Subcutaneous abdominal adipose tissue (tissue), 5 donors: ENCODE results near the gene MOB1B.
A peak's percentile ranks its signal among the peaks of the same experiment; 100 is the strongest.

Experiments used
- H3K27ac ChIP-seq: one replicate; pipeline ENCODE4 v1.7.0; 2013; ENCODE audit warnings: low read depth, mild to moderate bottlenecking, inconsistent platforms, low read length, moderate library complexity
- H3K27me3 ChIP-seq, 5 donors: one replicate each; pipeline ENCODE4 v1.7.0; 2013; ENCODE audit warnings: low read length in 5 of 5, inconsistent platforms in 1 of 5; ENCODE audit not compliant: control insufficient read depth in 5 of 5, insufficient read depth in 4 of 5
- H3K36me3 ChIP-seq, 5 donors: one replicate each; pipeline ENCODE4 v1.7.0; 2013; ENCODE audit warnings: low read length in 5 of 5; ENCODE audit not compliant: control insufficient read depth in 5 of 5, insufficient read depth in 5 of 5
- H3K4me1 ChIP-seq, 5 donors: one replicate each; pipeline ENCODE4 v1.7.0; 2013; ENCODE audit warnings: low read length in 5 of 5, mild to moderate bottlenecking in 3 of 5, moderate library complexity in 1 of 5; ENCODE audit not compliant: control insufficient read depth in 5 of 5, insufficient read depth in 5 of 5
- H3K4me3 ChIP-seq, 5 donors: one replicate each; pipeline ENCODE4 v1.7.0; 2013; ENCODE audit warnings: low read length in 5 of 5, low read depth in 1 of 5
- H3K9ac ChIP-seq, 5 donors: one replicate each; pipeline ENCODE4 v1.7.0; 2013; ENCODE audit warnings: low read length in 5 of 5, mild to moderate bottlenecking in 4 of 5, moderate library complexity in 3 of 5
- H3K9me3 ChIP-seq, 5 donors: one replicate each; pipeline ENCODE4 v1.7.0; 2013; ENCODE audit warnings: low read length in 5 of 5; ENCODE audit not compliant: control insufficient read depth in 5 of 5
- donor health status: healthy.
- donor health status: healthy.
- donor health status: healthy.
- donor health status: healthy.
- donor health status: healthy.

The MOB1B gene

GRCh38 chr4:70901984-70902576 is at the start of gene MOB1B:
TSS of gene MOB1B (plus strand) at chr4:70902369. CDS start at chr4:70902537, 168 bp downstream.
- H3K4me1 ChIP-seq, result peaks cover 3 to 19% (median 17%) of the 10 kb centered on the region in 5 donors
- H3K27me3 ChIP-seq, result no peaks in the 10 kb centered on the region
- peak within 1 kb of the TSS; percentile 76 to 96 (median 90) for H3K4me3 ChIP-seq
- peak within 1 kb of the TSS; percentile 80 to 91 (median 83) for H3K9ac ChIP-seq
- H3K27ac ChIP-seq, result peak within 1 kb of the TSS; percentile 77
- H3K9me3 ChIP-seq, result no peaks in the 10 kb centered on the region
- peaks cover 2 to 4% (median 3%) of the 10 kb centered on the region in 5 donors for H3K36me3 ChIP-seq

GRCh38 chr4:70855464-70855863 is 46.7 kb upstream of the MOB1B start:
- H3K9me3 ChIP-seq, result no peaks in the 10 kb centered on the region
- no peak overlapping the region for H3K4me3 ChIP-seq
- no peak overlapping the region for H3K9ac ChIP-seq
- no peak overlapping the region for H3K27ac ChIP-seq
- no peaks in the 10 kb centered on the region for H3K36me3 ChIP-seq
- H3K4me1 ChIP-seq, result no peaks in the 10 kb centered on the region
- no peaks in the 10 kb centered on the region for H3K27me3 ChIP-seq

DNA sequence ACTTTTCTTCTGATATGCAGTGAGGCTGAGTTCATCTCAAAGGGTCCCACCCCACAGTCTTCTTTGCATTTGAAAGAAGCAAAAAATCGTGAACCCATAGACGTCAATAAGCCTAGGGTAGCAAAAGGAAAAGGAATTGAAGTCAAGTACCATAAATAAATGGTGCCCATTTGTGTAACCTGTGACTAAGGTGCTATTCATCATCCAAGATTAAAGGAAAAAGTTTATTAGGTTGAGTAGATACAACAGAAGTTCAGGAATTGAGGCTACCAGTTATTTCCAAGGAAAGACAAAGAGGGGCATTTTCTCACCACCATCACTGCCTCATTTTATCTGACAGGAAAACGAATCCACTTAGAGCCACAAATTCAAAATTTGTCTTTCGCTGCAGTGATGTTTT is 43.7 kb upstream of the MOB1B start:
- Histone ChIP-seq H3K4me3 (no peak overlapping the region), H3K9me3 (no peaks in the 10 kb centered on the region), H3K4me1 (no peaks in the 10 kb centered on the region), H3K36me3 (no peaks in the 10 kb centered on the region), H3K27ac (no peak overlapping the region), H3K27me3 (no peaks in the 10 kb centered on the region), H3K9ac (no peak overlapping the region)

- Histone ChIP-seq H3K4me3 (no peak overlapping the region), H3K9me3 (no peaks in the 10 kb centered on the region), H3K9ac (no peak overlapping the region), H3K27ac (no peak overlapping the region), H3K4me1 (no peaks in the 10 kb centered on the region), H3K36me3 (no peaks in the 10 kb centered on the region), H3K27me3 (no peaks in the 10 kb centered on the region)
Measured at GRCh38 chr4:70859066-70859465, 43.1 kb upstream of the MOB1B start.

DNA sequence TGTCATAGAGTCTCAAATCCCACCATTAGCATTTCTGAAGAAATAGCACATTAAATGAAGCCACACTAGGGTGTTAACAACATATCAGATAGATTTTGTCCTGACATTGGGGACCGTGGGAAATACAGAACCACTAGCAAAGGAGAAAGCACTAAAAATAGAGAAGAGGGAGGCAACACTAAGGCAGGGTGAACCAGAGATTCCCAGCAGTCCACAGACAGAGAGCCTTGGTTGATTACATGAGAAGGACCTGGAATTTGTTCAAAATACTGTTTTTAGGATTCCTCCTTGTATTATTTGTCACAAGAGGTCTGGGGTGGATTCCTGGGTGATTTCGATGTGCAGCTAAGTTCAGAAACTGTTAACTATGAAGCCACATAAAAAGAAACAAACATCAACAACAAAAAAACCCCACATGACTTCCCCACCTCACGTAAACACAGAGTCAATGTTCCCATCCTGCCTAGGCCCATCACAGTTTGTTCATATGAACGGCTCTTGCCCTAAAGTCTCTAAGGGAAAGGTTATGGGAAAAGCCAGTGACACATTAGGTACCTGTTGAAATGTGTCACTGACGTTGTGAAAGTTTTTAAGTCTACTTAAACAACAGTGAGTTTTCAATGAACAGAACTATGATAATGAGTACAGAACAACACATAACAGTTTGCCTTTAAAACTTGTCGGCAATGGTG is 38.9 kb upstream of the MOB1B start:
- no peak overlapping the region for H3K9ac ChIP-seq
- H3K36me3 ChIP-seq, result no peaks in the 10 kb centered on the region
- no peak overlapping the region for H3K4me3 ChIP-seq
- no peak overlapping the region for H3K27ac ChIP-seq
- no peaks in the 10 kb centered on the region for H3K9me3 ChIP-seq
- H3K4me1 ChIP-seq, result no peaks in the 10 kb centered on the region
- H3K27me3 ChIP-seq, result no peaks in the 10 kb centered on the region

DNA sequence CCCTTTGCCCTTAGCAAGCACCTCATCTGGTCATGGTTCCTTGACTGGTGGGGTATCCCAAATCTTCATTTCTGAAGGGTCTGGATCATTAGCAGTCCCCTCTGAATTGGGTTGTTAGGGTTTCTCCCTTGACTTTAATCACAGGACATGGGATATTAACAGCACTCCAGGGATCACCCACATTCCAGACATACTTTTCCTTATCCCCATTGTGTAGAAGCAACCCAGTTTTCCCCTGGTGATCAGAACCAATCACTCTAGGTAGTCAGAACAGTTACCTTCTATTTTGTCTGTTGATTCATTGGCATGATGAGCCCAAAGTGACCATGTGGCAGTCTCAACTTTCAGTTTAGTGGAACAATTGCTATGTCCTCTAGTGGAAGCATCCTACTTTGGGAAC is 33.4 kb upstream of the MOB1B start:
- no peak overlapping the region for H3K4me3 ChIP-seq
- H3K4me1 ChIP-seq, result no peaks in the 10 kb centered on the region
- no peak overlapping the region for H3K9ac ChIP-seq
- no peaks in the 10 kb centered on the region for H3K36me3 ChIP-seq
- no peaks in the 10 kb centered on the region for H3K27me3 ChIP-seq
- H3K27ac ChIP-seq, result no peak overlapping the region
- H3K9me3 ChIP-seq, result no peaks in the 10 kb centered on the region

DNA sequence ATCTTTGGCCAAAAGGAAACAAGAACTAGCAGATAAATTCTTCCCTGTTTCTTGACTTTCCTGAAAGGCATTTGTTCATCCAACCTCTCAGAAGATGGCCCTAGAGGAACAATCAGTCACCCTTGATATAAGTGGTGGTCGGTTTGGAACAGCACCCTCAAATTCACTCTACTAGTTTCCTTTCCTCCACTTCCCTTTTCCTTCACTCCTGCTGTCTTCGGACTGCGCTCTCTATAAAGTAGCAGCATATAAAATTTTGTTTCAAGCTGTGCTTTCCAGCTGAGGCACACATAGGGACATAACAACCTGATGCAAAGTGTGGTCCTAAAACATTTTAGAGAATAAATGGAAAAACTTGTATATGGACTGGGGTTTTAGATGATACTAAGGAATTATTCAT is 29.0 kb upstream of the MOB1B start:
- no peaks in the 10 kb centered on the region for H3K4me1 ChIP-seq
- no peaks in the 10 kb centered on the region for H3K9me3 ChIP-seq
- H3K27ac ChIP-seq, result no peak overlapping the region

DNA sequence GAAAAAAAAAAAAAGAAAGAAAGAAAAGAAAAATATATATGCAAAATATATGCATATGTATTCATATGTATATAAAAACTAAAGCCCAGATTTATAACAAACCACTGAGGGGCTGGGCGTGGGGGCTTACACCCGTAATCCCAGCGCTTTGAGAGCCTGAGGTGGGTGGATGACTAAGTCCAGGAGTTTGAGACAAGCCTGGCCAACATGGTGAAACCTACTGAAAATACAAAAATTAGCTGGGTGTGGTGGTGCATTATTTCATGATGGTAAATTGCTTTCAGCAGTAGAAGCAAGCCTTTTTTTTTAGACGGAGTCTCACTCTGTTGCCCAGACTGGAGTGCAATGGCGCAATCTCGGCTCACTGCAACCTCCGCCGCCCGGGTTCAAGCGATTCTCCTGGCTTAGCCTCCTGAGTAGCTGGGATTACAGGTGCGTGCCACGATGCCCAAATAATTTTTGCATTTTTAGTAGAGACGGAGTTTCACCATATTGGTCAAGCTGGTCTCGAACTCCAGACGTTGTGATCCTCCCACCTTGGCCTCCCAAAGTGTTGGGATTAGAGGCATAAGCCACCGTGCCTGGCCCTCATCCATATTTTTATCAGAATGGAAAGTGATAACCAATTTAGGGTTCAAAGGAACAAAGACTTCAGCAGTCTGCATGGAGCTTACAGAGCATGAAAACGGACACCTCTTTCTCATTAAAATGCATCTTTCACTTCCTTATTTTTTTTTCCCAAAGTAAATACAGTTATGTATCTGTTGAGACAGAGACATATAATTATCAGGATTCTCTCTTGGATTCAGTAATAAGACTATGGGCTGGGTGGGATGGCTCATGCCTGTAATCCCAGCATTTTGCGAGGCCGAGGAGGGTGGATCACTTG is 27.7 kb upstream of the MOB1B start:
- Histone ChIP-seq H3K9ac (no peak overlapping the region), H3K27me3 (no peaks in the 10 kb centered on the region), H3K4me1 (no peaks in the 10 kb centered on the region), H3K9me3 (no peaks in the 10 kb centered on the region), H3K27ac (no peak overlapping the region), H3K4me3 (no peak overlapping the region), H3K36me3 (no peaks in the 10 kb centered on the region)

More for the DNA sequence above, 29.0 kb upstream of the MOB1B start:
- H3K9ac ChIP-seq, result no peak overlapping the region
- no peaks in the 10 kb centered on the region for H3K27me3 ChIP-seq
- H3K36me3 ChIP-seq, result no peaks in the 10 kb centered on the region
- H3K4me3 ChIP-seq, result no peak overlapping the region

- Histone ChIP-seq H3K27ac (no peak overlapping the region), H3K36me3 (no peaks in the 10 kb centered on the region), H3K9ac (no peak overlapping the region), H3K4me3 (no peak overlapping the region), H3K4me1 (no peaks in the 10 kb centered on the region), H3K27me3 (no peaks in the 10 kb centered on the region), H3K9me3 (no peaks in the 10 kb centered on the region)
Measured at GRCh38 chr4:70877556-70877955, 24.6 kb upstream of the MOB1B start.

GRCh38 chr4:70880739-70881138 is 21.4 kb upstream of the MOB1B start:
- no peak overlapping the region for H3K27ac ChIP-seq
- H3K9me3 ChIP-seq, result no peaks in the 10 kb centered on the region
- no peaks in the 10 kb centered on the region for H3K27me3 ChIP-seq
- H3K4me1 ChIP-seq, result no peaks in the 10 kb centered on the region
- H3K4me3 ChIP-seq, result no peak overlapping the region
- no peak overlapping the region for H3K9ac ChIP-seq
- H3K36me3 ChIP-seq, result no peaks in the 10 kb centered on the region
